ENCODE measurements around the gene RPGRIP1.

Gene RPGRIP1

DNA sequence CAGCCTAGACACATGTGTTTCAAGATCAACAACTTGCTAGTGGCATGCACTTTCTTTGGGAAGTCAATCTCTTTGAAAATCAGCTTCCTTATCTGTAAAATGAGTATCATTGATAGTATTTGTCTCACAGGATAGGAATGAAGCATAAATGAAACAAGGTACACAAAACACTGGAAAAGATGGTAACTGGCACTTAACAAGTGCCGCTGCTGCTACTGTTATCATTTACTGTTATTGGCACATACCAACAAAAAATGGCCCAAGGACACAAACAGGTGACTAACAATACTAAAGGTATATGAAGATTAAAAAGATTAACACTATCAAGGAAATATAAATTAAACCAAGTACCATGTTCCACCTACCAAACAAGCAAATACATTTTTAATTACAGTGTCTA is 31.5 kb upstream of the RPGRIP1 start:
- no peaks in the 10 kb centered on the region for H3K27me3 ChIP-seq (ENCODE audit: insufficient read depth, low read length, poor library complexity, severe bottlenecking)
- no peak overlapping the region for H3K4me2 ChIP-seq (ENCODE audit: low read depth, low read length, poor library complexity, severe bottlenecking)
- H3K4me3 ChIP-seq (ENCODE audit: low read length, poor library complexity, severe bottlenecking) = no peak overlapping the region
- peaks cover 100% of the 10 kb centered on the region for H3K79me2 ChIP-seq (ENCODE audit: insufficient read depth, low read length)
- H3K9me3 ChIP-seq (ENCODE audit: insufficient read depth, low read depth, low read length) = no peaks in the 10 kb centered on the region
- H3K9ac ChIP-seq (ENCODE audit: low read depth, low read length, poor library complexity, severe bottlenecking) = no peak overlapping the region
- peaks cover 4% of the 10 kb centered on the region for H3K4me1 ChIP-seq (ENCODE audit: insufficient read depth, low read length, poor library complexity, severe bottlenecking)
- H3F3A ChIP-seq (ENCODE audit: low read depth) = 0 out of 2 replicates have a peak, but pooled peaks cover 4% of the 10 kb centered on the region
- no peaks in the 10 kb centered on the region for H3K9me2 ChIP-seq (replicated peaks; ENCODE audit: low read depth, low read length)
- peaks cover 80% of the 10 kb centered on the region for H3K36me3 ChIP-seq (ENCODE audit: insufficient read depth, low read length)
- peaks cover 96% of the 10 kb centered on the region for H4K20me1 ChIP-seq (ENCODE audit: insufficient read depth, low read length, poor library complexity, severe bottlenecking)
- H2AFZ ChIP-seq (ENCODE audit: low read length) = no peak overlapping the region
- TF ChIP-seq CTCF (conservative IDR thresholded peaks at IDR 0.05; ENCODE audit: low read length) (no peak), EZH2phosphoT487 (IDR thresholded peaks at IDR 0.05; ENCODE audit: borderline replicate concordance) (no peak)

DNA sequence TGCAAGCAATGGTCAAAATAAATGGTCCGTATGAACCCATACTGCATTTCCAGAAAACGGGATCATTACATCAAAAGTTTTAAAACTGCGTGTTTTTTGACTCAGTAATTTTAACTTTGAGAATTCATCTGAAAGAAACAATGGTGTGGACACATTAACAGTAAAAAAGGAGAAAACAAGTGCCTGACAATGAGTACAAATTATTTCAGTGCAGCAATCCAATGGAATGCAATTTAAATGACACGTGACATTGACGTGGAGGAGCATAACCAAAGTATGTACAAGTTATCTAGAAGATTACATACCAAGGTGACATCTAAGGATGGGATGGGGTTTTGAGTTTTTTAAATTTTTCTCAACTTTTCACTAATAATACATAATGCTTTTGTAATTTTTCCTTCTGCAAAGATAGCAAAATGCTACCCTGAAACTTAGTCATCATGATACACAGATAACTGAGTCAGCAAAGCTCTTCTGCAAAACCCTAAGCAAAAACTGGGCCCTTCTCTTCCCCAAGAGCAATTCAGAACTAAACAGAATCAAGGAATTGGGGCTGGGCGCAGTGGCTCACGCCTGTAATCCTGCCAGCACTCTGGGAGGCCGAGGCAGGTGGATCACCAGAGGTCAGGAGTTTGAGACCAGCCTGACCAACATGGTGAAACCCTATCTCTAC is 31.0 kb upstream of the RPGRIP1 start:
- Histone ChIP-seq H3K9ac (ENCODE audit: low read depth, low read length, poor library complexity, severe bottlenecking) (no peak overlapping the region), H2AFZ (ENCODE audit: low read length) (no peak overlapping the region), H3K4me1 (ENCODE audit: insufficient read depth, low read length, poor library complexity, severe bottlenecking) (peaks cover 7% of the 10 kb centered on the region), H3K9me3 (ENCODE audit: insufficient read depth, low read depth, low read length) (no peaks in the 10 kb centered on the region), H3K36me3 (ENCODE audit: insufficient read depth, low read length) (peaks cover 81% of the 10 kb centered on the region), H3K27me3 (ENCODE audit: insufficient read depth, low read length, poor library complexity, severe bottlenecking) (no peaks in the 10 kb centered on the region), H4K20me1 (ENCODE audit: insufficient read depth, low read length, poor library complexity, severe bottlenecking) (peaks cover 96% of the 10 kb centered on the region), H3K4me2 (ENCODE audit: low read depth, low read length, poor library complexity, severe bottlenecking) (no peak overlapping the region), H3K4me3 (ENCODE audit: low read length, poor library complexity, severe bottlenecking) (no peak overlapping the region), H3K79me2 (ENCODE audit: insufficient read depth, low read length) (peaks cover 100% of the 10 kb centered on the region), H3F3A (ENCODE audit: low read depth) (0 out of 2 replicates have a peak, but pooled peaks cover 4% of the 10 kb centered on the region), H3K9me2 (replicated peaks; ENCODE audit: low read depth, low read length) (no peaks in the 10 kb centered on the region)
- TF ChIP-seq CTCF (conservative IDR thresholded peaks at IDR 0.05; ENCODE audit: low read length) (no peak), EZH2phosphoT487 (IDR thresholded peaks at IDR 0.05; ENCODE audit: borderline replicate concordance) (no peak)

GRCh38 chr14:21251215-21251614 is 28.7 kb upstream of the RPGRIP1 start:
- H3K79me2 ChIP-seq (ENCODE audit: insufficient read depth, low read length) = peaks cover 100% of the 10 kb centered on the region
- peaks cover 14% of the 10 kb centered on the region for H3K4me1 ChIP-seq (ENCODE audit: insufficient read depth, low read length, poor library complexity, severe bottlenecking)
- no peaks in the 10 kb centered on the region for H3K9me2 ChIP-seq (replicated peaks; ENCODE audit: low read depth, low read length)
- H3K36me3 ChIP-seq (ENCODE audit: insufficient read depth, low read length) = peaks cover 83% of the 10 kb centered on the region
- H3K9ac ChIP-seq (ENCODE audit: low read depth, low read length, poor library complexity, severe bottlenecking) = no peak overlapping the region
- TF ChIP-seq EZH2phosphoT487 (IDR thresholded peaks at IDR 0.05; ENCODE audit: borderline replicate concordance) = no peak
- no peak for TF ChIP-seq CTCF (conservative IDR thresholded peaks at IDR 0.05; ENCODE audit: low read length)
- no peaks in the 10 kb centered on the region for H3K27me3 ChIP-seq (ENCODE audit: insufficient read depth, low read length, poor library complexity, severe bottlenecking)
- no peaks in the 10 kb centered on the region for H3K9me3 ChIP-seq (ENCODE audit: insufficient read depth, low read depth, low read length)
- H2AFZ ChIP-seq (ENCODE audit: low read length) = no peak overlapping the region
- H4K20me1 ChIP-seq (ENCODE audit: insufficient read depth, low read length, poor library complexity, severe bottlenecking) = peaks cover 96% of the 10 kb centered on the region
- H3K4me2 ChIP-seq (ENCODE audit: low read depth, low read length, poor library complexity, severe bottlenecking) = no peak overlapping the region
- 0 out of 2 replicates have a peak, but pooled peaks cover 4% of the 10 kb centered on the region for H3F3A ChIP-seq (ENCODE audit: low read depth)
- no peak overlapping the region for H3K4me3 ChIP-seq (ENCODE audit: low read length, poor library complexity, severe bottlenecking)

Data from Loucy (cell line).